ENCODE data around the gene METTL18.
"Not testable (repeated sequence)": the region's sequence is repeated elsewhere in the genome, so short reads cannot be mapped to it uniquely, and the experiment has no call there.

The METTL18 gene

DNA sequence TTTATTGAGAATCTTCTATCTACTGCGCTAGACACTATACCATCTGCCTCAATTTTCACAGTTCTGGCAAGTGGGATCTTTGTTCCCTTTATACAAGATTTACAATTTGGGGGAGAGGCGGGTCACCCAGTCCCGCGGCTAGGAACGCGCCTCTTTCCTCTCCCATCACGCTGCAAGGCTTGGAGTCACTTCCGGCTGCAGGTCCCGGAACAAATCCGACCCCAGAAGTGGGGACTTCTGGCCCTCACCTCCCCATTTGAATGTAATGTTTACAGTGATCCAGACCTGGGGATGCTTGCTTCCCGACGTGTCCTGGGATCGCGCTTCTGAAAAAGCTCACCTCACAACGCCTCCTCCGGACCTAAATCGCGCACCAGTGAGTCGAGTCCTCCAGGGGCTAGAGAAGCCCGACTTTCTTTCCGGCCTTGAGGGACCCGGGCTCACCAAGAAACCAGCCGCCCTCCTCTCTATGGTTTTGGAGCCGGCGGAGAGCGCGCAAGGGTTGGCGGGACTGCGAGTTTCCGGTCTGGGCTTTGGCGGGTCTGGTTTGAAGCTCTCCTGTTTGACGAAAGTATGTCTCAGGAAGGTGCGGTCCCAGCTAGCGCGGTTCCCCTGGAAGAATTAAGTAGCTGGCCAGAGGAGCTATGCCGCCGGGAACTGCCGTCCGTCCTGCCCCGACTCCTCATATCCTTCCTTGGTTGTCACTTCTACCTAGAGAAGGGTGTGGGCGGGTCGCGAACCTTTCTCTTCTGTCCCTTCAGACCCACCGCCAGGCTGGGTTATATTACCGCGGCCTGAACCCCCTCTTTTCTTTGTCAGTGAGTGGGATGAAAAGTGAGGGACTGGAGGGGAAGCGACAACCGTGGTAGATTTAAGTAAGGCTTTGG lies at the start of gene METTL18:
METTL18 (minus strand) TSS at position 378 of the 887 bp plus-strand sequence. CDS start 1,212 bp downstream, outside the sequence.
- peak; percentile 88 for DNase-seq (ENCODE audit: low spot score)

DNA sequence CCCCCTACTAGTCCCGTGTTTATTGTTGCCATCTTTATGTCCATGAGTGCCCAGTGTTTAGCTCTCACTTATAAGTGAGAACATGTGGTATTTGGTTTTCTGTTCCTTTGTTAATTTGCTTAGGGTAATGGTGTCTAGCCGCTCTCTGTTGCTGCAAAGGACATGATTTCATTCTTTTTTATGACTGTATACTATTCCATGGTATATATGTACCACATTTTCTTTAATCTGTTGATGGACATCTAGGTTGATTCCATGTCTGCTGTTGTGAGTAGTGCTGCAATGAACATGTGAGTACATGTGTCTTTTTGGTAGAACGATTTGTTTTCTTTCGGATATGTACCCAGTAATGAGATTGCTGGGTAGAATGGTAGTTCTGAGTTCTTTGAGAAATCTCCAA lies 44.2 kb upstream of the METTL18 start:
- no peak for DNase-seq (ENCODE audit: low spot score)

- no peak for DNase-seq (ENCODE audit: low spot score)
Measured at GRCh38 chr1:169836198-169836597, 41.5 kb upstream of the METTL18 start.

- DNase-seq (ENCODE audit: low spot score), result no peak
Measured at GRCh38 chr1:169835647-169836046, 40.9 kb upstream of the METTL18 start.

DNA sequence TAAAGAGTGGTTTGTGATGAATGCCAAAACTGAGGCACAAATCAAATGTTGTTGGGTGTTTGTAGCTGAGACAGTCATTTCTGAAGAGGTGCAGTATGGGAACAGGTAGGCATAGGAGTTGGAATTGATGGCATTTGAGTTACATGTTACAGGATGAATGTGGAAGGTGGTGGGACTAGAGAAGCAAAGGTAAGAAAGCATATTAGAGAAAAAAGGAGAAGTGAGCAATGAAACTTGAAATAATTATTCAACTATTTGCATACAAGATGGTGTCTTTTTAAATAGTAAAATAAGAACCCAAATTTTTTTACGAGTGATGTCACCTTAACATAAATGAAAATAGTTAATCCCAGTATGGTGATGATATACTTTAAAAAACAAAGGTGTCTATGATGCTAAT lies 40.2 kb upstream of the METTL18 start:
- no peak for DNase-seq (ENCODE audit: low spot score)

GRCh38 chr1:169833179-169833901 lies 38.6 kb upstream of the METTL18 start:
- DNase-seq (ENCODE audit: low spot score), result no peak

- no peak for DNase-seq (ENCODE audit: low spot score)
Measured at GRCh38 chr1:169829671-169830070, 35.0 kb upstream of the METTL18 start.

GRCh38 chr1:169824153-169824552 lies 29.4 kb upstream of the METTL18 start:
- DNase-seq (ENCODE audit: low spot score), result no peak

DNA sequence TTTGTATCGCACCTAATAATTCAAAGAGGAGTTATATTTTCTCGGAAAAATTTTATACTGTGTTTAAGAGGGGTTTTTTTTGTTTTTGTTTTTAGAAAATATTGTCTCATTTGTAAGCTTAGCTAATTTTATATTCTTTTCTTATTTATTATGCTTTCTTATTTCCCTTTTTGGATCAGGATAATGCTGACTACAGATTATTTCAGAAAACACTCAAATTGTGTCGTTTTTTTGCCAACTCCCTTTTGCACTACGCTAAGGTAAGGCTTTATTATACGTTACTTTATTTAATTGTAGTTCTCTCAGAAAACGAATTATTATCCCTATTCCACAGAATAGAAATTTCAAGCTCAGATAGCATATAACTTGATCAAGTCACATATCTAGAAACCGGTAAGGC lies 26.8 kb upstream of the METTL18 start:
- DNase-seq (ENCODE audit: low spot score), result no peak

DNA sequence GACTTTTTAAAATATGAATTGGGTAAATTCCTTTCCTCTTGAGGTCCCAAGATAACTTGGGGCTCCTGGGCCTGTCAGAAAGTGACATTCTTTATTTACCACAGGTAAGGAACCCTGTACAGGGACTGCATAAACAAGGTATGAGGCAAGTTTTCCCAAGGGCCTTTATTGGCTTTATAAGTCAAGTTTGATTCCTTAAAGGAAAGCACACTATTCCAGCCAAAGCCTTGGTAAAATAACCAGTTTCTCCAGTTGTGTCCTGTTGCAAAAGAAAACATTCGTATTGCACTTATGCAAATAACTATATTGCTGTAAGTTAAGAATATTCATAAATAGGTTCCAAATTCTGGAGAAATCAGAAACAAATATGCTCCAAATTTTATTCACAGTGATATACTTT lies 21.9 kb upstream of the METTL18 start:
- DNase-seq (ENCODE audit: low spot score), result no peak

DNA sequence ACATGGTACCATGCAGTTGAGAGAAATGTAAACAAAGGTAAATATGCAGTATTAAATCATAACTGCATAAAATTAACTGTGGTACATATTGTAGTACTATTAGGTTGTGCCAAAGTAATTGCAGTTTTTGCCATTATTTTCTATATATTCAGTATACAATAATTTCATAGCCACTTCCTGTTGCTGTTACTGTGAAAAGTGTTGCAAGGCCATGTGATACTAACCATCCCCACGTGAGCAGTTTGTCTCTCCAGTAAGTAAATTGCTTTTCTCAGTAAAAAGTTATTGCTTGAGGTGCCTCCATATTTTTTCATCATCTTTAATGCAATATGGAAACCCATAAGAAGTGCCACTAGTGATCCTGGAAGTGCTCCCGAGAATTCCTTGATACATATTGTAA lies 19.6 kb upstream of the METTL18 start:
- no peak for DNase-seq (ENCODE audit: low spot score)

- no peak for DNase-seq (ENCODE audit: low spot score)
Measured at GRCh38 chr1:169812131-169812530, 17.4 kb upstream of the METTL18 start.

DNA sequence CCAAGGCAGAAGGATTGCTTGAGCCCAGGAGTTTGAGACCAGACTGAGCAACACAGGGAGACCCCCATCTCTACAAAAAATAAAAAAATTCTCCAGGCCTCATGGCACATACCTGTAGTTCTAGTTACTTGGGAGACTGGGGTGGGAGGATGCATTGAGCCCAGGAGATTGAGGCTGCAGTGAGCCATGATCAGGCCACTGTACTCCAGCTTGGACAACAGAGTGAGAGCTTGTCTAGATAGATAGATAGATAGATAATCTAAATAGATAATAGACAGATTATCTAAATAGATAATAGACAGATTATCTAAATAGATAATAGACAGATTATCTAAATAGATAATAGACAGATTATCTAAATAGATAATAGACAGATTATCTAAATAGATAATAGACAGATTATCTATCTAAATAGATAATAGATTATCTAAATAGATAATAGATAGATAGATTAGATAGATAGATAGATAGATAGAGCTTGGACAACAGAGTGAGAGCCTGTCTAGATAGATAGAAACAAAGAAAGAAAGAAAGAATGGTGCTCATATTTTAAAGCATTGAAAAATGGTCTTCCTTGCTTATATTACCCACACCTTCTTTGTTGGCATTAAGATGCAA lies 16.8 kb upstream of the METTL18 start:
- DNase-seq (ENCODE audit: low spot score), result not testable (repeated sequence)

DNA sequence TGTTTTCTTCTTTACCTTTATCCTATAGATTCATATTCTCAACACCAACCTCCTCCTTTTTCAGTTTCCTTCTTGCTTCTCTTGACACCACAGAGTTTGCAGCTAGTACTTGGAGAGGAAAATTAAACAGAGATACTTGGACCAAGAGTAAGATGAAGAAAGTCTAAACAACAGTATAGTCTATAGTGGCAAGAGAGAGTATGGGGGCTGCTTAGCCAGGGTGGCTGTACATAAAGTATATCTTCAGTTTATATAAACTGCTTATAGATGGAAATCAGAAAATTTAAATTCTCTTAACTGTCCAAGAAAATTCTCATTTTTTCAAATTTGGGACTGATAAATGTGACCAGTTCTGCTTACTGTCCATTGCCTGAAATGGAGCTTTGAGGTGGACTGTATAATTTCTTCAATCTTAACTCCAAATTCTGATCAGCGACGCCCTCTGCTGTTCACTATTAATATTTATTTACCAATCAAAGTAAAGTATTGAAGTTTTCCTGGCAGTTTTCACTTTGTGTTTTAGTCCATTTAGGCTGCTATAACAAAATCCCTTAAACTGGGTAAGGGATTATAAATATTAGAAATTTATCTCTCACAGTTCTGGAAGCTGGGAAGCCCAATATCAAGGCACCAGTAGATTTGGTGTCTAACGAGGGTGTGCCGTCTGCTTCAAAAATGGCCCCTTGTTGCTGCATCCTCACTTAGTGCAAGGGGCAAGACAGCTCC lies 14.8 kb upstream of the METTL18 start:
- peak; percentile 37 for DNase-seq (ENCODE audit: low spot score)

GRCh38 chr1:169804941-169805340 lies 10.2 kb upstream of the METTL18 start:
- DNase-seq (ENCODE audit: low spot score), result no peak

GRCh38 chr1:169802888-169803287 lies 8.2 kb upstream of the METTL18 start:
- no peak for DNase-seq (ENCODE audit: low spot score)

DNA sequence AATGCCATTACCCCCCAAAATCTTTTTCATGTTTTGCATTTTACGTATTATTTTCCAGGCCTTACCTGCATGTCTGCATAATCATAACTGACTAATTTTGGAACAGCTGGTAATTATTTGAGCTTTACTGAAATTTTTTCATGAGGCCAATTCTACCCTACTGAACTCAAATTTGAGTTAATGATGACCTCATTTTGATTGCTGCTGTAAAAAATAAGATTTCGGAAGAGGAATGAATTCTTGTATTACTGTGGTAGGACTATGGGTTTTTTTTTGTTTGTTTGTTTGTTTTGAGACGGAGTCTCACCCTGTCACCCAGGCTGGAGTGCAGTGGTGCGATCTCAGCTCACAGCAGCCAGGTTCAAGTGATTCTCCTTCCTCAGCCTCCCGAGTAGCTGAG lies 2.6 kb upstream of the METTL18 start:
- no peak for DNase-seq (ENCODE audit: low spot score)

- DNase-seq (ENCODE audit: low spot score), result no peak
Measured at GRCh38 chr1:169796274-169796810, 1.6 kb upstream of the METTL18 start.

- DNase-seq (ENCODE audit: low spot score), result no peak
Measured at GRCh38 chr1:169795687-169796086, 980 bp upstream of the METTL18 start.

GRCh38 chr1:169793730-169794129 lies 977 bp downstream of the METTL18 start:
- DNase-seq (ENCODE audit: low spot score), result no peak

DNA sequence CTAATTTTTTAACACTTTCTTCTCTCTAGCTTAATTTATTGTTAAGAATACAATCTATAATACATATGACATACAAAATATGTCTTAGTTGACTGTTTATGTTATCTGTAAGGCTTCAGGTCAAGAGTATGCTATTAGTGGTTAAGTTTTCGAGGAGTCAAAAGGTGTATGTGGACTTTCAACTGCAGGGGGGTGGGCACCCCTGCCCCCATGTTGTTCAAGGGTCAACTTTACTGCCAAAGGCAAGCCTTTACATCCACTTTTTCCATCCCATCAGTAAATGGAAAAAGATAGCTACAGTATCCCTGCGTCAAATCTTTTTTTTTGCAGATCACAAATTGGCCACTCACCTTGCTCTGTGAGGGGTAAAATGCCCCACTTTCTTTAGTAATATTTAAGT lies 6.3 kb downstream of the METTL18 start:
- no peak for DNase-seq (ENCODE audit: low spot score)

DNA sequence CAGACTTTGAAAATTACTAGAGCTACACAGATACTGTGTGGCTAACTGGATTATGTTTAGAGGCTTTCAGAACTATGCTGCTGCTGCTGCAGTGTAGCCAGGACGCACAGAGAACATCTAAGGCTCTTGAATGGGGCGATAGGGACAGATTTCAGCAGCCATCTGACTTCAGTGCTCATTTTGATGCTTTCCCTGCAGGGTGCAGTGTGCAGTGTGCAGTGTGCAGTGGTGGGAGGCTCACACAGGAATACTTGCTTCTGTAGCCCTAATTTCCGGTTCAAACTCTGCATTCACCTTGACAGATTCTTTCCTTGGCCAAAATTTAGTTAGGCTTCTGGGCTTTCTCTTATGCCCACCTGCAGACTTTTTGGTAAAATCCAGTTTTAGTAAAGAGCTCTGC lies 7.7 kb downstream of the METTL18 start:
- no peak for DNase-seq (ENCODE audit: low spot score)

Measured in LoVo (cell line).